Testis (tissue), 2 donors: ENCODE data around the gene DACH2.

ENCODE experiments used
- CTCF ChIP-seq, 3 experiments: fragments of 450-650 bp in 2 of 3; fragments of 200-600 bp in 1 of 3; sonication (generic) in 1 of 3; IDR thresholded peaks; one replicate each; pipeline ENCODE4 v1.5.1; 2016 to 2019; ENCODE audit warnings: antibody characterized with exemption in 3 of 3, mild to moderate bottlenecking in 2 of 3, moderate library complexity in 1 of 3
- POLR2A ChIP-seq: fragments of 450-650 bp; IDR thresholded peaks from one replicate; pipeline ENCODE4 v1.6.1; 2017; ENCODE audit warnings: antibody characterized with exemption, mild to moderate bottlenecking, moderate library complexity

GRCh38 chrX:86149119-86149518 is 868 bp downstream of the DACH2 start:
- TF ChIP-seq CTCF (IDR thresholded peaks at IDR 0.05) (no peak), POLR2A (no peak)
